K562 (cell line): ENCODE results near the gene MECR. TPM values are rescaled to one million over a fixed set of nuclear protein-coding genes. Genes with fewer than 3 reads are reported as not detected.

ENCODE experiments used
- ATAC-seq: fragments of 200-7000 bp; cut with Tn5 transposase; 3 replicates; pipeline ENCODE4 v1.9.1; 2020; ENCODE audit warnings: moderate library complexity
- BruUV-seq: library from RNA; stranded (reverse); fragments of 400-500 nt; replicated peaks from 2 replicates; lab custom pipeline; 2021; lab: Mats Ljungman, UMichigan
- CTCF ChIA-PET: fragments of 300-600 bp; formaldehyde crosslinking; extraction: SDS; loops from one replicate; lab custom pipeline; 2021; ENCODE audit warnings: low intra/inter-chr PET ratio; lab: Yijun Ruan, JAX
- POLR2A ChIA-PET: fragments of 300-600, 350-650 bp; sonication (Branson Sonifier 250); formaldehyde crosslinking; extraction: SDS; loops from one replicate; lab custom pipeline; 2021; ENCODE audit warnings: antibody characterized with exemption, inconsistent platforms; lab: Yijun Ruan, JAX
- DNase-seq, 4 experiments: peaks; one replicate each; pipeline versions ENCODE4 v3.0.0 to v3.0.0-alpha.2; 2011 to 2018; ENCODE audit warnings: low spot score in 3 of 4, mixed read lengths in 3 of 4; ENCODE audit errors: extremely low read depth in 1 of 4
- FAIRE-seq: peaks from 2 replicates; lab custom pipeline; 2011; peaks lifted over from hg19 to GRCh38; lab: Jason Lieb, UNC
- H2AFZ ChIP-seq: 2 replicates; pipeline ENCODE4 v1.6.0; 2011; ENCODE audit warnings: low read depth, low read length, control low read depth, inconsistent platforms
- H3K27ac ChIP-seq: fragments of 200-600 bp; 3 replicates; pipeline ENCODE4 v1.8.0; 2011; ENCODE audit warnings: low read depth, mild to moderate bottlenecking, control low read depth, inconsistent platforms, low read length, moderate library complexity, mixed read lengths; ENCODE audit errors: extremely low read depth
- H3K27me3 ChIP-seq, 2 experiments: fragments of 300-600 bp in 1 of 2; 2 replicates in 1 of 2; 3 replicates in 1 of 2; pipeline versions ENCODE4 v1.6.0 to v1.8.0; 2011; ENCODE audit warnings: inconsistent platforms in 2 of 2, low read length in 2 of 2, mild to moderate bottlenecking in 1 of 2, mixed read lengths in 1 of 2, moderate library complexity in 1 of 2; ENCODE audit not compliant: control insufficient read depth in 2 of 2, insufficient read depth in 2 of 2
- H3K36me3 ChIP-seq: fragments of 300-600 bp; 3 replicates; pipeline ENCODE4 v1.8.0; 2011; ENCODE audit warnings: mild to moderate bottlenecking, low read length, inconsistent platforms; ENCODE audit not compliant: control insufficient read depth, insufficient read depth
- H3K4me1 ChIP-seq, 2 experiments: fragments of 200-600 bp in 1 of 2; replicated peaks in 1 of 2; 2 replicates in 1 of 2; 3 replicates in 1 of 2; pipeline versions ENCODE4 v1.5.1 to v1.8.0; 2011; ENCODE audit warnings: inconsistent platforms in 2 of 2, low read length in 2 of 2, mild to moderate bottlenecking in 1 of 2, mixed read lengths in 1 of 2, moderate library complexity in 1 of 2; ENCODE audit not compliant: control insufficient read depth in 2 of 2, insufficient read depth in 2 of 2
- H3K4me2 ChIP-seq: 2 replicates; pipeline ENCODE4 v1.6.1; 2011; ENCODE audit warnings: low read length, control low read depth, inconsistent platforms, mixed read lengths; ENCODE audit not compliant: insufficient read depth
- H3K4me3 ChIP-seq: fragments of 200-600 bp; sonication (generic), shearing (Covaris generic); 2 replicates; pipeline ENCODE4 v1.5.1; 2016; ENCODE audit warnings: control low read depth, inconsistent platforms
- H3K79me2 ChIP-seq: fragments of 200-600 bp; 3 replicates; pipeline ENCODE4 v1.8.0; 2011; ENCODE audit warnings: low read length, inconsistent platforms; ENCODE audit not compliant: control insufficient read depth, insufficient read depth
- H3K9ac ChIP-seq, 2 experiments: 2 replicates each; pipeline versions ENCODE4 v1.6.0 to v1.6.1; 2011; ENCODE audit warnings: low read depth in 2 of 2, low read length in 2 of 2, control low read depth in 1 of 2, inconsistent platforms in 1 of 2, mild to moderate bottlenecking in 1 of 2, mixed read lengths in 1 of 2; ENCODE audit not compliant: insufficient read depth in 1 of 2
- H3K9me1 ChIP-seq: one replicate; pipeline ENCODE4 v1.6.0; 2011; ENCODE audit warnings: inconsistent platforms, mild to moderate bottlenecking, low read length, moderate library complexity; ENCODE audit not compliant: control insufficient read depth, insufficient read depth
- H3K9me3 ChIP-seq: replicated peaks from 2 replicates; pipeline ENCODE4 v1.5.1; 2011; ENCODE audit warnings: low read depth, low read length, inconsistent platforms; ENCODE audit not compliant: control insufficient read depth, insufficient read depth
- H4K20me1 ChIP-seq: replicated peaks from 2 replicates; pipeline ENCODE4 v1.6.1; 2011; ENCODE audit warnings: low read length, inconsistent platforms, mixed read lengths; ENCODE audit not compliant: control insufficient read depth, insufficient read depth
- ATF3 ChIP-seq, 2 experiments: fragments of 450-650 bp in 1 of 2; sonication (generic) in 1 of 2; formaldehyde crosslinking in 1 of 2; IDR thresholded peaks in 1 of 2; conservative IDR thresholded peaks in 1 of 2; 2 replicates each; pipeline versions ENCODE4 v1.6.1 to v1.8.1; 2016 to 2023; ENCODE audit warnings: mild to moderate bottlenecking in 2 of 2, moderate library complexity in 2 of 2, inconsistent platforms in 1 of 2, missing genetic modification reagents in 1 of 2
- BCL6 ChIP-seq: fragments of 250-450 bp; sonication (Bioruptor Pico); IDR thresholded peaks from 2 replicates; pipeline ENCODE4 v1.4.0; 2020
- CBFA2T3 ChIP-seq: fragments of 450-650 bp; IDR thresholded peaks from 2 replicates; pipeline ENCODE4 v1.6.1; 2017
- CEBPG ChIP-seq, 3 experiments: fragments of 200-800 bp in 1 of 3; sonication (Bioruptor generic) in 1 of 3; sonication (generic) in 1 of 3; formaldehyde crosslinking in 1 of 3; IDR thresholded peaks in 2 of 3; conservative IDR thresholded peaks in 1 of 3; 2 replicates each; pipeline versions ENCODE4 v1.6.1 to v1.8.0; 2016 to 2022; ENCODE audit warnings: missing compliant biosample characterization in 2 of 3, missing genetic modification characterization in 2 of 3, mild to moderate bottlenecking in 1 of 3, missing genetic modification reagents in 1 of 3
- FOSL1 ChIP-seq: fragments of 200-800 bp; sonication (Bioruptor generic); conservative IDR thresholded peaks from 2 replicates; pipeline ENCODE4 v1.6.1; 2016; ENCODE audit warnings: missing genetic modification characterization, missing compliant biosample characterization
- FOXO4 ChIP-seq: fragments of 450-650 bp; formaldehyde crosslinking; IDR thresholded peaks from 2 replicates; pipeline ENCODE4 v1.4.0; 2020; ENCODE audit warnings: mild to moderate bottlenecking, moderate library complexity
- HCFC1 ChIP-seq: IDR thresholded peaks from 2 replicates; pipeline ENCODE4 v1.6.1; 2012; ENCODE audit warnings: low read depth, low read length, improper control_type of control experiment
- HNRNPLL ChIP-seq: fragments of 200-400 bp; formaldehyde crosslinking; IDR thresholded peaks from 2 replicates; pipeline ENCODE4 v1.6.1; 2017; ENCODE audit warnings: low read length, low read depth, mild to moderate bottlenecking; ENCODE audit not compliant: poor library complexity, severe bottlenecking
- IFI16 ChIP-seq: fragments of 250-450 bp; sonication (Bioruptor Pico); IDR thresholded peaks from 2 replicates; pipeline ENCODE4 v2.1.2; 2022; ENCODE audit warnings: mild to moderate bottlenecking, inconsistent platforms
- IRF1 ChIP-seq: sonication (generic); formaldehyde crosslinking; IDR thresholded peaks from 2 replicates; pipeline ENCODE4 v1.8.0; 2022; ENCODE audit warnings: missing genetic modification reagents, mild to moderate bottlenecking, borderline replicate concordance
- KDM2B ChIP-seq: fragments of 250-450 bp; sonication (Bioruptor Pico); IDR thresholded peaks from 2 replicates; pipeline ENCODE4 v1.8.0; 2021; ENCODE audit warnings: mild to moderate bottlenecking, moderate library complexity
- RFX1 ChIP-seq: fragments of 450-650 bp; IDR thresholded peaks from 2 replicates; pipeline ENCODE4 v1.6.1; 2016; ENCODE audit warnings: mild to moderate bottlenecking, moderate library complexity
- ZC3H4 ChIP-seq: sonication (generic); formaldehyde crosslinking; IDR thresholded peaks from 2 replicates; pipeline ENCODE4 v1.9.0; 2021; ENCODE audit warnings: missing genetic modification reagents, borderline replicate concordance
- ZNF311 ChIP-seq: fragments of 250-450 bp; sonication (Bioruptor Pico); IDR thresholded peaks from 2 replicates; pipeline ENCODE4 v1.4.0; 2020; ENCODE audit warnings: mild to moderate bottlenecking, moderate library complexity
- WGBS: fragments of 100-300 bp; shearing (Covaris generic); methylation state at CpG from one replicate; pipeline ENCODE4 v1.1.6; 2016; ENCODE audit warnings: low coverage, mixed read lengths; ENCODE audit not compliant: insufficient coverage; ENCODE audit errors: missing lambda C conversion rate; 5-methylcytosine and 5-hydroxymethylcytosine counted together
- in situ Hi-C: fragments of 300-500 bp; cut with MboI; formaldehyde crosslinking; loops from 4 replicates; pipeline ENCODE4 v1.15.0; 2018; ENCODE audit warnings: inconsistent platforms, mixed read lengths
- intact Hi-C: fragments of 100-400 bp; cut with micrococcal nuclease; formaldehyde crosslinking; loops from 2 replicates; pipeline ENCODE4 v1.14.2; 2022
- polyA plus RNA-seq, 8 experiments: library from polyadenylated mRNA; depleted of rRNA in 4 of 8; stranded (reverse) in 5 of 8; unstranded in 3 of 8; fragments of >200 nt; fragmentation: Nextera tagmentation in 2 of 8; fragmentation: Illumina TruSeq in 1 of 8; extraction: Ambion mirVana in 2 of 8; extraction: Trizol in 1 of 8; gene quantifications; 2 replicates each; pipeline versions ENCODE4 v1.2.1 to v1.2.3, GENCODE V29; 2011 to 2014; ENCODE audit warnings: inconsistent platforms in 1 of 8, missing spikeins in 1 of 8
- total RNA-seq, 7 experiments: library from RNA; depleted of rRNA in 6 of 7; stranded (reverse); fragments of >200 nt in 6 of 7; fragmentation: Illumina TruSeq in 2 of 7; extraction: Trizol in 2 of 7; gene quantifications; 2 replicates each; pipeline versions ENCODE4 v1.2.1 to v1.2.3, GENCODE V29; 2011 to 2021; ENCODE audit warnings: low replicate concordance in 1 of 7
- TF ChIP-seq, protein P1 (sequence below): fragments of 250-450 bp; sonication (Bioruptor Pico); IDR thresholded peaks from 2 replicates; pipeline ENCODE4 v1.5.0; 2021; ENCODE audit warnings: mild to moderate bottlenecking, moderate library complexity

MECR gene
- total and polyA plus RNA-seq, 9 of the 15 experiments (the other 6 are each of a cell fraction or from before 2014, with no cell fraction given): 10.4 to 58.6 (median 42.9) TPM

DNA sequence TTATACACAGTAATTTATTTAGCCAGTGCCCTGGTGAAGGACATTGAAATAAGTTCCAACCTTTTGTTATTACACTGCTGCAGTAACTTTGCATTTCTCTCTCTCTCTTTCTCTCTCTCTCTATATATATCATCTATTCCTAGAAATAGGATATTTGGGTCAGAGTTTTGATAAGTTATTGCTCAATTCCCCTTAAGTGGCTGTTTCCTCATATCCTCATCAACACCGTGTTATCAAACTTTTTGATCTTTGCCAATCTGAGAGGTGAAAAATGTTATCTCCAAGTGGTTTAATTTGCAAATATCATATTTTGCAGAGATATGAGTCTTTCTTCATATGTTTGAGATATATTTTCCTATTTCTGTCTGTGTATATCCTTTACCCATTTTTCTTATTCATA, 47.4 kb downstream of the MECR start:
- DNase-seq (no peak), FAIRE-seq (no peak), ATAC-seq (no peak)
- peak overlapping the region in 1 of 2 experiments; percentile 100; a peak in 2 of 4 replicates for H3K9ac ChIP-seq
- peaks cover 4% of the 10 kb centered on the region for H3K9me1 ChIP-seq
- peak overlapping the region; percentile 95; the same call in 2 of the 3 replicates for H3K27ac ChIP-seq
- 0% methylated on average over 1 of the region's 1 CpG for WGBS
- in situ Hi-C loops (loop anchor here (10.0 kb wide), 1 partner anchor 398 kb away; no protein-coding TSS in a partner anchor), intact Hi-C loops (loop anchor here (10.0 kb wide), 1 partner anchor 538 kb away; the partner anchor contains the start of genes RNU11 and TAF12)
- H3K4me1 ChIP-seq: peaks cover 12 to 26% of the 10 kb centered on the region in 2 experiments
- no peaks in the 10 kb centered on the region for H3K27me3 ChIP-seq
- H3K79me2 ChIP-seq: peaks cover 34% of the 10 kb centered on the region
- H3K4me2 ChIP-seq: peak overlapping the region; percentile 77; the same call in 1 of the 2 replicates
- peak overlapping the region; percentile 91 for H2AFZ ChIP-seq
- peaks cover 28% of the 10 kb centered on the region; the same call in 1 of the 2 replicates for H4K20me1 ChIP-seq
- H3K36me3 ChIP-seq: peaks cover 27% of the 10 kb centered on the region
- CTCF ChIA-PET: no interaction called here
- no peaks in the 10 kb centered on the region for H3K9me3 ChIP-seq
- no peak overlapping the region for H3K4me3 ChIP-seq
- no TSS peak for BruUV-seq
- POLR2A ChIA-PET: interaction anchor here (1.0 to 7.6 kb wide), 5 partner anchors 9 to 301 kb away, joined by 3 to 129 read pairs (median 21); no protein-coding TSS in a partner anchor
- no peak for TF ChIP-seq ZNF311 (CRISPR knock-in tag)
- TF ChIP-seq HNRNPLL: no peak
- TF ChIP-seq CBFA2T3: peak; percentile 15; the same call in 1 of the 2 replicates
- no peak for TF ChIP-seq HCFC1
- no peak for TF ChIP-seq ATF3 (IDR thresholded peaks at IDR 0.05)
- no peak for TF ChIP-seq ATF3 (CRISPR knock-in tag; conservative IDR thresholded peaks at IDR 0.05)
- TF ChIP-seq CEBPG (CRISPR knock-in tag; IDR thresholded peaks at IDR 0.05): no peak
- TF ChIP-seq CEBPG (tag; conservative IDR thresholded peaks at IDR 0.05 in 1 of 2, IDR thresholded peaks at IDR 0.05 in 1 of 2): peak; percentile 90 to 92
- no peak for TF ChIP-seq KDM2B (CRISPR knock-in tag)
- no peak for TF ChIP-seq BCL6 (CRISPR knock-in tag)
- TF ChIP-seq IRF1 (CRISPR knock-in tag): no peak
- TF ChIP-seq, protein P1, sequence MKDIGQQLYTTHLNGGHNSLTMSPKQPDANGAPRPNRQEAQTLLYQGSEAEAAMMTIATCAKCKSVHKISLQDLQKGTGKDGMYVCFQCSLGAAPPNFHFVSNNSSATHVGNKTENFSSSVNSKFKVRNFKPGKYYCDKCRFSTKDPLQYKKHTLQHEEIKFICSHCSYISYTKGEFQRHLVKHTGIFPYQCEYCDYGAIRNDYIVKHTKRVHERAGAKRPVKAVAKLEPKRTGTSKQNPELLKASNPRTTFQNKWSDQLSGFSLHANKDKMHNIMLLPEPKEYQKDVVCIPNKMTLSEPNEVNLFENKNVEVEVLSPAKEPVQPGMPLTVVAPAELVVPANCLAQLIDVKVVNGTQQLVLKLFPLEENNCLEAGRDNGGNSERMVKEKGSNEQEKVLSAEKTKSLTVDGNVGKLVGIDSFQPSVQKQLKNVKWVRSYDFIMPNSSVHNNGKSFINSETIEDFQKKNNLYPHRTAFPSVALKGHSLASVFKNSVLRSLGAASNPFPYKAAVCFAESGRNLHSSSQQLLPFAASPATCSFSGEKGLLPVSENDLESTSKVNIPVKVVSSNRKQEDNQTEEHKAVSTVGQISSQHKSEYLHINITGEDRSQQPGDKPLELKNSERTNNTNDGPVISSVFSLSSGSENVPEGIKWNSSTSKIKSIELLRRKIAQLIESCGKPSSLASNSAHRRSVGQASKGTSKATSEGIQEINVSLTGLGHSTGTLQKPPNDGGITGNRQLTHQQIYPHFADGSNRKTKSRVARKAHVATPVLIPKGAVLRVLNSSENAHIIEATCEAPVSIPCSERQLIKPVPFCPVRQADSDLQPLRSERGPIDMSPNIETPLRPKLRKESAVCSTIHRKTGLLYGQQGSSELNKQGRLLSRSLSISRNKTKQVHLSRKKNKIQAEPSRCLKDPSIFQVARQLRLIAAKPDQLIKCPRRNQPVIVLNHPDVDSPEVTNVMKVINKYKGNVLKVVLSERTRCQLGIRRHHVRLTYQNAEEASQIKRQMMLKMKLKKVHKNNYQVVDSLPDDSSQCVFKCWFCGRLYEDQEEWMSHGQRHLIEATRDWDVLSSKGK (CRISPR knock-in tag): no peak
- no peak for TF ChIP-seq FOXO4
- no peak for TF ChIP-seq FOSL1 (tag)
- TF ChIP-seq IFI16 (CRISPR knock-in tag): no peak
- TF ChIP-seq ZC3H4 (CRISPR knock-in tag): no peak
- no peak for TF ChIP-seq RFX1
